Dermis microvascular lymphatic vessel endothelial cell (primary cell): ENCODE measurements around the gene PKD2L2. TPM values are rescaled to one million over a fixed set of nuclear protein-coding genes. Genes with fewer than 3 reads are reported as not detected.
"Not testable (repeated sequence)": the region's sequence is repeated elsewhere in the genome, so short reads cannot be mapped to it uniquely, and the experiment has no call there.

Experiments
- DNase-seq, 2 donors: peaks; one replicate each; pipeline versions ENCODE4 v3.0.0 to v3.0.0-alpha.2; 2010; ENCODE audit warnings: low read depth in 2 of 2
- total RNA-seq: library from RNA; depleted of rRNA; stranded (reverse); fragments of >200 nt; gene quantifications from 2 replicates; pipeline ENCODE4 v1.2.1, GENCODE V29; 2014

PKD2L2 gene
- total RNA-seq = not detected in 2 replicates

DNA sequence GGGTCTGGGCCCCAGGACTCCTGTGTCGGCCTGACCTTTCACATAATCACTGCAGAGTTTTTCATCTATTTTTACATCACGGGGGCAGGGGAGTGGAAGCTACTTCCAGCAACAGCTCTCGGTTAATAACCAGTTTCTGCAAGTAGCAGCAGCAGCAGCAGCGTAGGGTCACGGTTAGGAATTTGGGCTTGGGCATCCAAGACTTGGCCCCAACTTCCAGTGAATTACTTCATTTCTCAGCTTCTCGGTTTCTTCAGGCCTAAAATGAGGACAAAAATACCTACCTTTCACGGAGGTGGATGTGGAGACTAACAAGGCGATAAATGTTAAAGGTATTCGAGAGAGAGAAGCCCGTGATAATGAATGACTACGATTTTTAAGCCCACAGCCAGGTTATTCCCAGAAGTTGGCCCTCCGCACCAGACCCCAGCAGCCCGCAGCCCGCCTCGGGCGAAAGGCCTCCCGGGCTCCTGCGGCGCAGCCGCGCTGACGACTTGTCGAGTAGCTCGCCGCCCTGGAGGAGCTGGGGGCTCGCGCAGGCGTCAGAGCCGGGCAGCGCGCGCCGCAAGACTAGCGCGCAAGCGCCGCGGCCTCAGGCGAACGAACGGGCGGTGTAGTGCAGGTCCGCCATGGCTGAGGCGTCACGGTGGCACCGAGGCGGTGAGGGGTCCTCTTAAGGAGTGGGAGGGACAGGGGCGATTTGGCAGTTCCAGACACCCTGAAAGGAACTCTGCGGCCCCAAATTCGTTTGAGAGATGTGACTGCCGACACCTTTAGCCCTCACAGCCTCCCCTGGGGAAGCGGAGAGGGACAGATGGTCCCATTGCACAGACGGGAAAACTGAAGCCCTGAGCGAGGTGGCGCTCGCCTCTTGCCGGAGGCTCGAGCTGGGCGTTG is at the start of gene PKD2L2:
TSS of gene PKD2L2 (plus strand) at position 595 of the 897 bp plus-strand sequence. CDS start at position 630, 35 bp downstream.
- DNase-seq = peak; percentile 61 to 83

DNA sequence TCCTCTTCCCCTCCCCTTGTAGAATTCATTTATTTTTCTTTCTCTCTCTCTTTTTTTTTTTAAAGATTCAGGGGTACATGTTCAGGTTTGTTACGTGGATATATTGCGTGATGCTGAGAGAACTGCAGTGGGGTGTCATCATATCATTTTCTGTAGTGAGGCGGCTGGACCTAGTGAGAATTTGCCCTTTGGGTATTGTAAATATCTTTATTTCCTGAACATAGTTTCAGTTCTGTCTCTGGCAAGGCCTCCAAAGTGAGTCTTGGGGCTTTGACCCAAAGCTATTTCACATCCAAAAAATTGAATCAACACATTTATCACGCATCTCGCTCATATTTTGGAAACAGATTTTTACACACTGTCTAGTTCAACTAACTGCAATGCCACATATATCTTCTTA is 47.0 kb upstream of the PKD2L2 start:
- no peak for DNase-seq

DNA sequence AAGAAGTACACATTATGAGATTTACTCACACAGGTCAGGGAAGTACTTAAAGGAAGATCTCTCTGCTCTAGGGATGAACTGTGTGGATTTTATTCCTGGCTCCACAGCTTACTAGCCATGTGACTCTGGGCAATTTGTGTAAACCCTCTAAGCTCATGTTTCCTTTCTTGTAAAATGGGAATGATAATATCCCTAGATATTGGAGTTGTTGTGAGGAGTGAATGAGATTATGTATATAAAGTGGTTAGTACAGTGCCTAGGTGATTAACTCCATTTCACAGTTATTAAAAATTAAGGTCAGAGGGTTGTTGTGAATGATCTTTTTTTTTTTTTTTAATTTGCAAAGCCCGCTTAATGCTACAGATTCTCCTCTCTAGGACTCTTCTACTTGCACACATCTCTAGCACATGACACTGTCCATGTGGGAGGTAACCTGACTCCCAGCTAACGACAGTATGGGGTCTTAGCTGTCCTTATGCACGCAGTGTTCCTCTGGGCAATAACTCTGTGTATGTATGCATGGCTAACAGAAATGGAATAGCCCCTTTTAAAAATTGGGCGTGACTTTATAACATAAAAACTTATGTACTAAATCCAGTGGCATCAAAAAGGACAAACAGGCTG is 45.5 kb upstream of the PKD2L2 start:
- no peak for DNase-seq

DNA sequence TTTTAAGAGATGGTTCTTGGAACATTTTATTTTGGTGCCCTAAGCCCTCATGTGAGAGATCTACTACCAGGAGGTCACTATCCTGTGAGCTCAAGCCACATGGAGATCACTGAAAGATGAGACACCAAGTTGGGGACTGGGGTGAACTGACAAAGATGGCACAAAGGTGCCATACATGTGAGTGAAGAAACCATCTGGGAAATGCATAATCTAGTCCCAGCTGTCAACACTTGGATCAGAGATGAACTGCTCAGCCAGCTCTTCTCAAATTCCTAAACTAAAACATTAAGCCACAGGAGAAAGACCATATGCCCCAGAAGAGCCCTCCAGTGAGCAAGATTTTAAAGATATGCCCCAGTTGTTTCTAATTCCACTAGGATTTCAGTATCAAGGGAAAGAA is 43.8 kb upstream of the PKD2L2 start:
- no peak for DNase-seq

DNA sequence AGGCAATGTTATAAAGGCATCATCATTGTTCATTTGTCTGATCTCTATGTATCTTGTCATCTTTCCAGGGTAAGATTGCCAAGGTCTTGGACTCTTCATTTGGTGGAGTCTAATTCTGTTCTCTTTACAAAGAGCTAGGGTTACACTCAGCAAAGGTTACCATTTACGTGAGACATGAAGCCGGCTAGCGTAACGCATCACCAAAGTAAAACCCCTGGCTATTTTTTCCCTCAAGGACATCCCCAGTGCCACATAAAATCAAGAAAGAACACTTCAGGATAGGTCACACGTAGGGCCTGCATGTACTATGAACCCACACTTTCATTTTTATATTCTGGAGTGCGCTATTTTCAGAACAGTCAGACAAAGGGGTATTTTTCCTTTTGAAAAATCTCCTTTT is 41.6 kb upstream of the PKD2L2 start:
- no peak for DNase-seq

DNA sequence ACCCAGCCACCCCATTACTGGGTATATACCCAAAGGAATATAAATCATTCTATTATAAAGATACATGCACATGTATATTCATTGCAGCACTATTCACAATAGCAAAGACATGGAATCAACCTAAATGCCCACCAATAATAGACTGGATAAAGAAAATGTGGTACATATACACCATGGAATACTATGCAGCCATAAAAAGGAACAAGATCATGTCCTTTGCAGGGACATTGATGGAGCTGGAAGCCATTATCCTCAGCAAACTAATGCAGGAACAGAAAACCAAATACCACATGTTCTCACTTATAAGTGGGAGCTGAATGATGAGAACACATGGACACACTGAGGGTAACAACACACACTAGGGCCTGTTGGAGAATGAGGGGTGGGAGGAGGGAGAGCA is 36.1 kb upstream of the PKD2L2 start:
- not testable (repeated sequence) for DNase-seq

DNA sequence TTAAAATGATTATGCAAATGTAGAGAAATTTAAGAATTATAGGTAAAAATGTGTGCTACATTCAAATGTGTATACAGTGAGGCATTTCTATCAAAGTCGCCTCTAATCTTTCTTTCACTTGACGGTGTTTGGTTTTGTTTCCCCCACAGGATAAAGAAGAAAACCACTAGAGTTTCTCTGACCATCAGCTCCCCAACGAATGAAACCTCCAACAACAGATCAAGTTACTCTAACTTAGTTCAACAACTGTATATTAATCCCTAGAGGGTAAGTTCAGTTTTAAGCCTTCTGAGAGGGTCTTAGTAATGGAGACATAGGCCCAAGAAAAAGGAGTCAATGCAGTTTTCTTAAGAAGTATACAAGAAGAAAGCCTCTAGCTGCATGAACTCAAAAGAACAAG is 33.1 kb upstream of the PKD2L2 start:
- no peak for DNase-seq

DNA sequence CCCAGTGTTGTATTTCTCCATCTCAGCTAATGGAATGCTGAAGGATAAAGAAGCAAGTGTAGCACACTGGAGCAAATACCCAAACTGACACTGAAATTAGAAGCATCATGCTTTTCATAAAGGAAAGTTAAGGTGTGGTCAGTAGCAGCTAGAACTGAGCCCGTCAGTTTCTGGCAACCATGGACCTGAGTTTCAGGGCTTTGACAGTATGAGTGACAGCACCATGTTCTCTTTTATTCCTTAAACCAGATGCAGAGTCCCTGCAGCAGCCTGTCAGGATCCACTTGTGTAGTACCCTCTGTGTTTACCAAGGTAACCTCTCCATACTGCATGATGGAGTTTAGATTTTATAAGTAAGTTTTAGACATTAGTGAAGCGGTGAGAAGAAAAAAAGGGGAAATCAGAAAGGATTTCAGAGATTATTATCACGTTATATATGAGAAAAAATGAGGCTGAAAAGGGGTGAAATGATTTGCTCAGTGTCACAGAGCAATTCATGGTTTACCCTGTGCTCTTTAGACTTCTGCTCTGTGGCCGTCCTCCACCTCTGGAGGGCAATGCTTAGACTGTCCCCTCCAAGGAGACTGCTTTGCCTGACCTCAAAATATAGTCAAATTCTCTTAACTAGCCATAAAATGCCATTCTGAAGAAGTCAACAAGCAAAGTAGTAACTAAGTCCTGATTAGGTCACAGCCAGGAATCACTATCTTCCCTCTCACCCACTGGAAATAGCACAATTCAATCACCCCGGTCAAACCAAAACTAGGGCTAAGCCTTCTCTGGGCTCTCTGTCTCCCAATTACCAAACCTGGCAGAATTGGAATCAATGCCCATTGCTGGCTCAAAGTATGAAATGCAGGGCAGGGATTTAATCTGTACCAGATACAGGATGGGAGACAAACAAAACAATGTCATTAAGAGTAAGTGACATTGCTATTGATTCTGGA is 32.1 kb upstream of the PKD2L2 start:
- no peak for DNase-seq

DNA sequence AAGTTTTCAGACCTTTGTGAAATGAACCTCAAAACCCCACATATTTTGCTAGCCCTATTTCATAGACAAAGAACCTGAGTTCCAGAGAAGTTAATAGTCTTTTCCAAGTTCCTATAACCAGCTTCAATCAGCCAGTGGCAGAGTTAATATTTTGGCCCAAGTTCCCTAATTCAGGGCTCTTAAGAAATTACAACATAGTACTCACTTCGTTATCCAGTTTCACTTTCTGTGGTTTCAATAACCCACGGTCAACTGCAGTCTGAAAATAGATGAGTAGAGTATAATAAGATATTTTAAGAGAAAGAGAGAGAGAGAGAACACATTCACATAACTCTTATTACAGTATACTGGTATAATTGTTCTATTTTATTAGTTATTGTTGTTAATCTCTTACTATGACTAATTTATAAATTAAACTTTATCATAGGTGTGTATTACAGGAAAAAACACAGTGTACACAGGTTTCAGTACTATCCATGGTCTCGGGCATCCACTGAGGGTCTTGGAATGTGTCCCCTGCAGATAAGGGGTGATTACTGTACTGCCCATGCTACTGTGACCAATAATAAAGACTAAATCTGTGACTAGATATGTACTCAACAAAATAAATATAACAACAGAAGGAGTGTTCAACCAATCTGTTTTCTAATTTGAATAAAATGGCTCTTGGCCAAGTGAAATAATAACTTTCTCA is 30.9 kb upstream of the PKD2L2 start:
- DNase-seq = no peak

DNA sequence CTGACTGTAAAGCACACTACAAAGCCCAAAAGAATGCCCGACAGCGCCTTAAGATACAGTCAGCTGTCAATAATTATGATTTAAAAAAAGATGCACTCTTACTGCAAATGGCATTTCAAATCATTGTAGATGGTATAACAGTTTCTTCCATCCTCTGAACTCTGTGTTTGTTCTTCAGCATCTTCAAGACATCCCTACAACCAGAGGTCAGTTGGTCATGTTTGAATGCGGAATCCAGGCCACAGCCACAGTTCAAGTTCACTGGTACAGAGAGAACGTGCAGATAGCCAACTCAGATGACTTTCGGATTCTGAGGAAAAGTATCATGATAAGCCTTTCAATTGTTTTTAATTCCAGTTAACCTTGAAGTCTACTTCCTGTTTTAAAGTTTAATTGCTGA is 30.3 kb upstream of the PKD2L2 start:
- no peak for DNase-seq

DNA sequence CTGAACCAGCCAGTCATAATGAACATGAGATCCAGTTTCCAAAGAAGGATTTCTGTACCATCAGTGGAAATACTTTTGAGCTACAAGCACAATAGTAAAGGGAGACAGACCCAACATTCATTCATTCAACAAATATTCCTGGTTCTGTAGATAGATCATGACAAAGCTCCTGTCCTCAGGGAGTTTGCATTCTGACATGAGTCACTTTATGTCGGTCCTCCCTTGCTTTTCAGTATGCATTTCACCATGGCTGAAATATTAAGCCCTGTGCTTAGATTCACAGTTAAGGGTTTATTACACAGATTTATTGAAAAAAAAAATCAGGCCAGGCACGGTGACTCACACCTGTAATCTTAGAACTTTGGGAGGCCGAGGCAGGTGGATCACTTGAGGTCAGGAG is 27.0 kb upstream of the PKD2L2 start:
- no peak for DNase-seq

DNA sequence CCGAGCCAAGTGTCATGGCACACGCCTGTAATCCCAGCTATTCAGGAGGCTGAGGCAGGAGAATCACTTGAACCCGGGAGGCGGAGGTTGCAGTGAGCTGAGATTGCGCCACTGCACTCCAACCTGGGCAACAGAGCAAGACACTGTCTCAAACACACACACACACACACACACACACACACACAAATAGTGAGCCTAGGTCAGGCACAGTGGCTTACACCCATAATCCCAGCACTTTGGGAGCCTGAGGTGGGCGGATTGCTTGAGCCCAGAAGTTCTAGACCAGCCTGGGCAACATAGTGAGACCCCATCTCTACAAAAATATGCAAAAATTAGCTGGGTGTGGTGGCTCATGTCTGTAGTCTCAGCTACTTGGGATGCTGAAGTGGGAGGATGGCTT is 25.6 kb upstream of the PKD2L2 start:
- DNase-seq = not testable (repeated sequence)

DNA sequence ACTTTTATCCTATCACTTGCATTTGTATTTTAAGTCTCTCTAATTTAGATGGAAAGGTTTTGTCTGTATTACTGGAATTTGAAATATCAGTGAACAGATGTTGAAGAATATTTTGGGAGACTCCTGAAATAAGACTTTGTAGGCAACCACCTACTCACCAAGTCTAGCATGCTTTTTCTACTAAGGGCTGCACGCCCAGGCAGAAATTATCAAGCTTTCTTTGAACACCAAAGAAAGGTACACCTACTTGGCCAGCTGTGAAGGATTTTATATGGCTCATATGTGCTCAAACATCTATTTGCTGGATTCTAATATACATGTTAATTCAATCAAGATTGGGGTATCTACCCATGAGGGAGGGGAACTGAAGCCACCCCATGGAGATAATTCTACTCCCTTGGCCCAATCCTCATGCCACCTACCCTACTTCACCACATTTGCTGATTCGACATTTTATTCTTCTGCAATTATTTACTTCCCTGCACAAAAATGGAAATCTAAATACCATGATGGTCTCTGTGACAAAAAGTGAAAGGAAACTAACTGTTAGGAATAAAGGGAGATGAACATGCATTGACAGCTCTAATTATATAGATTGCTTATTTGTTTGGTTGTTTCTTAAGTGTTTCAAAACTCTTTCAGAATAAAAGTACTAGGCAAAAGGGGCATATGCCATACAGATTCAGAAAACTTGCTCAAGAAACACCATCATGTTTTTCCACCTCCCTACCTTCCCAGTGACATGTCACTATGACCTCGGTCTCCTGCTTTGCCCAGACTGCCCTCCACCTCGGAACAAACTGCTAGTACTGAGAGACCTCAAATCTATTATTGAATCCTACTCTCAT is 22.5 kb upstream of the PKD2L2 start:
- DNase-seq = no peak

DNA sequence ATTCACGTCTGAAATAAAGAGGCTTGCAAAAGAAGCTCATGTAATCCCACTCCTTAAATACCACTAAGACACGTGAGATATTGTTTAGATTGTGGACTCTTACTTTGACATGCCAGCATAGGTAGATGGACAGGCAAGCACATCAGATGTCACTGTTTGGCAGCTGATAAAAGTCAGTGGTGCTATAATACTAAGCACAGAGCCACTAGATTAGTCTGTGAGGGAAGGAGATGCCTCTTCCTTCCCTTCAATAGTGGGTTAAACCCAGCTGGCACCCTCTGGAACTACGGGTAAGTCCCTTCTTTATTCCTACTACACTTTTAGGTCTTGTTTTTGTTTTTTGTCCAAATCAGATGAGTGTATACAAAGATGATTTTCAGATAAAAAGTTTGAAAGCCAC is 21.6 kb upstream of the PKD2L2 start, which contains the start of gene MYOT:
TSS of gene MYOT (plus strand) at position 197 of the 400 bp plus-strand sequence. CDS start 2,792 bp downstream, outside the sequence.
- DNase-seq = no peak

DNA sequence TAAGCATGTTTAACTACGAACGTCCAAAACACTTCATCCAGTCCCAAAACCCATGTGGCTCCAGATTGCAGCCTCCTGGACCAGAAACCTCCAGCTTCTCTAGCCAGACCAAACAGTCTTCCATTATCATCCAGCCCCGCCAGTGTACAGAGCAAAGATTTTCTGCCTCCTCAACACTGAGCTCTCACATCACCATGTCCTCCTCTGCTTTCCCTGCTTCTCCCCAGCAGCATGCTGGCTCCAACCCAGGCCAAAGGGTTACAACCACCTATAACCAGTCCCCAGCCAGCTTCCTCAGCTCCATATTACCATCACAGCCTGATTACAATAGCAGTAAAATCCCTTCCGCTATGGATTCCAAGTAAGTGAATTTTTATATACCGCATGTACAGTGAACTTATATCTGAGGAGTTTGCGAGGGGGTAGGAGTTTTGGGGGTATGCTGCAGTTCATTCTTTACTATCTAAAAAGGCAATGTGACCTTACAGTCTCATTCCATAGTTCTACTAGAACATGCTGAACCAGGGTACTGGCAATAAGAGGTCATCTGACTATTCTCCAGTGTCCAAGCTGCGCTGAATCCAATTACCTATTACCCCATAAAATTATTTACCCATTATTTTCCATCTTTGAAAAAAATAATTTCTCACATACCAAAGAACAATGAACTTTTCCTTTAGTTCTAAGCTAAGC is 18.5 kb upstream of the PKD2L2 start:
- no peak for DNase-seq

DNA sequence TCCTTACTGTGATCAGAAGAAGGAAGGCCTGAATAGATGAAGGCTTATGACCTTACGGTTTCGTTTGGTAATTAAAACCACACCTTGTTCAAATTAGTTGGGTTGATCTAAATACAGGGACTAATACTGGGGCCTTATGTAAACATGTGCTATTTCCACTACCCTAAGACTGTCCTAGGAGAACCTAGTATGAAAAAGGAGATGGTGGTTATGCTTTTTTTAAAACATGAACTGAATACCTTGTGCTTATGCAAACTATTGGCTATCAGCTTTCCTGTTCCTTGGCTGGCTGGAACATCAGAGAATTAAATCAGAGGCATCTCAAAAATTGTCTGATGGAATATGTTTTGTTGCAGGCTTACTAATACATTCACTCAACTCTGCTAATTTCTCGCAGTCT is 17.7 kb upstream of the PKD2L2 start:
- DNase-seq = no peak

DNA sequence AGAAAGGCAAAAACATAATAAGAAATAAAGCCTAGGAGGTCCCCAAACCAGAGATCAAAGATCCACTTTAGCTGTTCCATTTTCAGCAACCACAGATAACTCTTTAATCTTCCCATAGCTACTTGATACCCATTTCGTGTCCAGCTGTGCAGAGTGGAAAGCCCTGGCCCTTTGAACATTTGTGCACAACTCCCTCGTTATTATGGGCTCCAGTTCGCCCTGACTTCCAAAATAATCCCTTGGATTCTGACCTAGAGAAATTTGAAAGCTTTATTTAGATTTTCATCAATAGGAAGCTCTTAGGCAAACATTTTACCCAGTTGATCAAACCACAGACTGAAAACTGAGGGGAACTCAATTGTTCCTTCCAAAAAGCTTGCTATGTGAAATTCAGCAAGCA is 16.8 kb upstream of the PKD2L2 start:
- no peak for DNase-seq

DNA sequence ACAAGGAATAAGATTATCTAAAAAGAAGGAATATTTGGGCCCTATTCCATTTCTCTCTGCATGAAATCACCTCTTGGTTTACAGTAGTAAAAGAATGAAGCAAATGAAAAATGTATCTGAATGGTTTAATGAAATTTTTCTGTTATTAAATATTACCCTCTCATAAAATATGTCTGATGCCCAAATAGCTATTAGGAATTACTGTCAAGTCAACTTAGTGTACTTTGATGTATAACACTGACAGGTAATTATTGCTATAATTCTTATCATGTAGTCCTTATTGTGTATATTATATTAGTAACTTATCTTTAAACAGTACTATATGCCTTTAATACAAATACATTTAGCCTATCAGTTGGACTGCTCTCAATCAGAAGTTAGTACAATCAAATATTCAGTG is 13.2 kb upstream of the PKD2L2 start:
- DNase-seq = no peak

DNA sequence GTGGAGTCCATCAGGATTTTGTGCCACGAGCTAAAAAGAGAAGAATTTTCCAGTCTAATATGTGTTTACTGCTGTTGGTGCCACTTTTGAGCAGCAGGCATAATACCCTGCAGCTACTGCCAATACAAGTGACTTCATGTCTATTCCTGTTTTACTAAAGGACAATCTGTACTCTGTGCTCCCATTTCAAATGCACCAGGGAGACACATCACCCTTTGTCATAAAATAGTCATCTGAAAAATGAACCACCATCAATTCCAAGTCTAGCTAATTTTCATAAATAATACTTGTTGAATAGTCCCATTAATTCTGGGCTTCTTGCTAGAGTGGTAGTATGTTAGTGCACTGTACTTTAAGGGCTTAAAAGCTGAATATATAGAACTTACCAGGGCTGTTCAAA is 8.9 kb upstream of the PKD2L2 start:
- DNase-seq = no peak

DNA sequence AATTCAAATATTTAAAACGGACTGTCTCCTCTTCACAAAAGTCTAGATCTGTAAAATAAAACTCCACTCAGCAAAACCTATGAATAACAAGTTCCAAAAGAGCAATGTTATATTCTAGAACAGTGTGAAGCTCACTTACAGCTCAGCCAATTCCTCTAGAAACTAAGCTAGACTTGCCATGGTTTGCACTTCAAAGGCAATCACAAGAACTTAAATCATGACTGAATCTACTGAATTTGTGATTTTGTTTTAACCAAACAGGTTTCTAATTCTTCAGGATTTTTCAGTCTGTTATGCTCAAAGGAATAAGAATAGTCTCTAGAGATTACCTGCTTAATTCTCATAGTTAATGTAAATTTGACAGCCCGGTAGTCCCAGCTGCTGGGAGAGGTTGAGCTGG is 1.4 kb upstream of the PKD2L2 start:
- DNase-seq = no peak
